NCI-H526 treated with DMSO at 0.1 percent for 48 hours (cell line): ENCODE measurements around the gene U2AF1L4.
"Not testable (repeated sequence)": the region's sequence is repeated elsewhere in the genome, so short reads cannot be mapped to it uniquely, and the experiment has no call there.

Source experiments
- DNase-seq: peaks from one replicate; lab custom pipeline; 2025; lab: John Stamatoyannopoulos, UW

Gene U2AF1L4

DNA sequence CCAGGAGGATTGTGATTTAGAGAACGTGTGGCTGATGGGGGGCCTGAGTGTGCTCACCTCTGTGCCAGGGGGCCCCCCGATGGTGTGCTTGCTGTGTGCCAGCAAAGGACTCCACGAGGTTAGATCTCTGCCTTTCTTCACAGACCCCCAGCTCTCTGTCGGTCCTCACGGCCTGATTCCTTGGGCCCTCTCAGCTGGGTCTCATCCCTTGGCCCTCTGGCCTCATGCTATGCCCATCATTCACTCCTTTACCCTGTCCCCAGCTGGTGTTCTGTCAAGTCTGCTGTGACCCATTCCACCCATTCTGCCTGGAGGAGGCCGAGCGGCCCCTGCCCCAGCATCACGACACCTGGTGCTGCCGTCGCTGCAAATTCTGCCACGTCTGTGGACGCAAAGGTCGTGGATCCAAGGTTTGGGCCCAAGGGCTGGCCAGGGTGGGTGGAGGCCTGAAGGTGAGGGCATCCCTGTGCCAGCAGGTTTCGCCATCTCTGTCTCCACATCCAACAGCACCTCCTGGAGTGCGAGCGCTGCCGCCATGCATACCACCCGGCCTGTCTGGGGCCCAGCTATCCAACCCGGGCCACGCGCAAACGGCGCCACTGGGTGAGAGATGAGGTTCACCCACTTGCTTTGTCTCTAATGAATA lies 19.9 kb downstream of the U2AF1L4 start:
- DNase-seq: no peak

DNA sequence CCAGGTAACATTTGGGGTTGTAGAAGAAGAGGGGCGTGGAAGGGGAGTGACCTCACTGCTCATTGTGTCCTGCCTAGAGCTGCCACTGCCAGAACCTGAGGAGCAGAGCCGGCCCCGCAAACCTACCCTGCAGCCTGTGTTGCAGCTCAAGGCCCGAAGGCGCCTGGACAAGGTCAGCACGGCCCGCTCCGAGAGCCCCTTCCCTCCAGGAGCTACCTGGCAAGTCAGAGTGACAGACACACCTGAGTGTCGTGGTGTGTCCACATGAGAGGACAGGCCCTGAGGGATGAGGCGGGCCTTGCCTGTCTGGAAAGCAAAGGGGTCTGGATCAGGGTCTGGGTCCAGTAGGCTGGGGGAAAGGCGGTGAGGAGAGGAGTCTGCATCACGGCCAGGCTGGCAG lies 20.7 kb downstream of the U2AF1L4 start:
- no peak for DNase-seq

GRCh38 chr19:35724132-35724531 lies 21.1 kb downstream of the U2AF1L4 start:
- not testable (repeated sequence) for DNase-seq

DNA sequence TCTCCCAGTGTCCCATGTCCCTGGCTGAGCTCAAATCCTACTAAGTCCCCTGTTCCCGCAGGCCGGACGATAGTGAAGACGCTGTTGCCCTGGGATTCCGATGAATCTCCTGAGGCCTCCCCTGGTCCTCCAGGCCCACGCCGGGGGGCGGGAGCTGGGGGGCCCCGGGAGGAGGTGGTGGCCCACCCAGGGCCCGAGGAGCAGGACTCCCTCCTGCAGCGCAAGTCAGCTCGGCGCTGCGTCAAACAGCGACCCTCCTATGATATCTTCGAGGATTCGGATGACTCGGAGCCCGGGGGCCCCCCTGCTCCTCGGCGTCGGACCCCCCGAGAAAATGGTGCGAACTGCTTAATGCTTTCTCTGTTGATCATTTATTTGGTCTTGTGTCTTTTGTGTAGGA lies 21.5 kb downstream of the U2AF1L4 start:
- DNase-seq: no peak

- no peak for DNase-seq
These were observed 22.3 kb downstream of the U2AF1L4 start for GRCh38 chr19:35722897-35723296.

GRCh38 chr19:35722461-35722860 lies 22.8 kb downstream of the U2AF1L4 start:
- no peak for DNase-seq

DNA sequence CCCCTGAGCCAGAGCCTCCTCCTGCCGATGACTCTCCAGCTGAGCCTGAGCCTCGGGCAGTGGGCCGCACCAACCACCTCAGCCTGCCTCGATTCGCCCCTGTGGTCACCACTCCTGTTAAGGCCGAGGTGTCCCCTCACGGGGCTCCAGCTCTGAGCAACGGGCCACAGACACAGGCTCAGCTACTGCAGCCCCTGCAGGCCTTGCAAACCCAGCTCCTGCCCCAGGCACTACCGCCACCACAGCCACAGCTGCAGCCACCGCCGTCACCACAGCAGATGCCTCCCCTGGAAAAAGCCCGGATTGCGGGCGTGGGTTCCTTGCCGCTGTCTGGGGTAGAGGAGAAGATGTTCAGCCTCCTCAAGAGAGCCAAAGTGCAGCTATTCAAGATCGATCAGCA lies 23.8 kb downstream of the U2AF1L4 start:
- no peak for DNase-seq

GRCh38 chr19:35720648-35721047 lies 24.6 kb downstream of the U2AF1L4 start:
- no peak for DNase-seq

DNA sequence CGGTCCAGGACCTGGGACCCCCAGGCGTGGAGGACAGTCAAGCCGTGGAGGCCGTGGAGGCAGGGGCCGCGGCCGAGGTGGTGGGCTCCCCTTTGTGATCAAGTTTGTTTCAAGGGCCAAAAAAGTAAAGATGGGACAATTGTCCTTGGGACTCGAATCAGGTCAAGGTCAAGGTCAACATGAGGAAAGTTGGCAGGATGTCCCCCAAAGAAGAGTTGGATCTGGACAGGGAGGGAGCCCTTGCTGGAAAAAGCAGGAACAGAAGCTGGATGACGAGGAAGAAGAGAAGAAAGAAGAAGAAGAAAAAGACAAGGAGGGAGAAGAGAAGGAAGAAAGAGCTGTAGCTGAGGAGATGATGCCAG lies 25.1 kb downstream of the U2AF1L4 start:
- no peak for DNase-seq

DNA sequence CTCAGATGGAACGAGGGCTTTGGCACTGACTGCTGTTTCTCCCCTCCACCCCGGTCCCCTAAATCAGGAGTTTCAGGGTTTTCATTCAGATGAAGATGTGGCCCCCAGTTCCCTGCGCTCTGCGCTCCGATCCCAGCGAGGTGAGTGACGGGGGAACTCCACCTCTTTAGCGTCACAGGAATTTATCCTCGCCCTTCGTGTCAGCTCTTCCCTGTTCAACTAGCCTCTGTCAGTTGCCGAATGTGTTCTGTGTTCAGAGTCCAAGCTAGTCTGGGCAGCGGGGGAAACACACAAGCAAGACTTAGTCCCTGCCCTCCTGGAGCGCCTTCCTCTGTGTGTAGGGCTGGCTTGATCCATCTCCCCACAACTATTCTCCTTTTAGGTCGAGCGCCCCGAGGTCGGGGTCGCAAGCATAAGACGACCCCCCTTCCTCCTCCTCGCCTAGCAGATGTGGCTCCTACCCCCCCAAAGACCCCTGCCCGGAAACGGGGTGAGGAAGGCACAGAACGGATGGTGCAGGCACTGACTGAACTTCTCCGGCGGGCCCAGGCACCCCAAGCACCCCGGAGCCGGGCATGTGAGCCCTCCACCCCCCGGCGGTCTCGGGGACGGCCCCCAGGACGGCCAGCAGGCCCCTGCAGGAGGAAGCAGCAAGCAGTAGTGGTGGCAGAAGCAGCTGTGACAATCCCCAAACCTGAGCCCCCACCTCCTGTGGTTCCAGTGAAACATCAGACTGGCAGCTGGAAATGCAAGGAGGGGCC lies 25.6 kb downstream of the U2AF1L4 start:
- no peak for DNase-seq

DNA sequence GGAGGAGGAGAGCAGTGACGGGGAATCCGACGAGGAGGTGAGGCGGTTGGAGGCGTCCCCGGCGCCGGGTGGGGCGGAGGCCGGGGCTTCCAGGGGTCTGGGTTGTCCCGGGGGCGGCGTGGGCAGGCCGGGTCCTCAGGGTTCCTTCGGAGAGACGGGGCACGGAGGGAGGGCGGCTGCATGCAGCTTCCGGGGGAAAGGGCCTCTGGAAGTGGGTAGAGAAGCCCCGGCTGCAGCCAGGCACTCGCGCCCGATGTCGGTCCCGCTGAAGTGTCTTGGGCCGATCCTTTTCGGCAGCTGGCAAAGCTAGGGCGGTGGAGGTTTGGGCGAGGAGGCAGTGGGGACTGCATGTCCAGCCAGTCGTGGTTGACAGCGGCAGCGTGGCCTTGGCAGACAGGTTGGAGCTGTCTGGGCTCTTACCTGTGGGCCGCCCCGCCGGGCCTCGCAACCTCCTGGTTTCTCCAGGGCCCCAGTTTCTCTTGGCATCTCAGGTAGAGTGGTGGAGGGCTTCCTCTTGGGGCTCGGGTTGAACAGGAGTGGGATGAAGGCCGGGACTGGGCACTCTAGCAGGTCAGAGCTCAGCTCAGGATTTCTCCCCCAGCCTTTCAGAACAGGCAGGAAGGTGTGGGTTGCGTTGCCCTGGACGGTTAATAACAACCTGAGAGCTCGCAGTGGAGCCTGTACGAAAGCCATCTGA lies 26.7 kb downstream of the U2AF1L4 start:
- DNase-seq: no peak

DNA sequence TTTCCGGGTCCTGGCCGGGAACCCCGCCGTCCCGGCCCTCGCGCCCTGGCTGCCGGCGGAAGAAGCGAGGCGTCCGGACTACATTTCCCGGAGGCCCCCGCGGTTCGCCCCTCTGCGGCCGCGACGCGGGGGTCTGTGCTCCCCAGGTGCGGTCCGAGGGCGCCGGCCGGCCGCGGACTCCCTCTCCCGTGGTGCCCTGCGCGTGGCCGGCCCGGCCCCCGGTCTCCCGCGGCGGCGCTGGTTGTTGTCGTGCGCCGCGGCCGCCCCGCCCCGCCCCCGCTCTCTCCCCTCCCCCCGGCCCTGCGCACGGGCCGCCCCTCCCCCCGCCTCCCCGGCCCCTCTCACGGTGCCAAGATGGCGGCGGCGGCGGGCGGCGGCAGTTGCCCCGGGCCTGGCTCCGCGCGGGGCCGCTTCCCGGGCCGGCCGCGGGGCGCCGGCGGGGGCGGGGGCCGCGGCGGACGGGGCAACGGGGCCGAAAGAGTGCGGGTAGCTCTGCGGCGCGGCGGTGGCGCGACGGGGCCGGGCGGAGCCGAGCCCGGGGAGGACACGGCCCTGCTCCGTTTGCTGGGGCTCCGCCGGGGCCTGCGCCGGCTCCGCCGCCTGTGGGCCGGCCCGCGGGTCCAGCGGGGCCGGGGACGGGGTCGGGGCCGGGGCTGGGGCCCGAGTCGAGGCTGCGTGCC lies 27.4 kb downstream of the U2AF1L4 start, which contains the start of gene KMT2B:
TSS of gene KMT2B (plus strand) at position 339 of the 680 bp plus-strand sequence. CDS start at position 355, 16 bp downstream.
- DNase-seq: peak; percentile 97

DNA sequence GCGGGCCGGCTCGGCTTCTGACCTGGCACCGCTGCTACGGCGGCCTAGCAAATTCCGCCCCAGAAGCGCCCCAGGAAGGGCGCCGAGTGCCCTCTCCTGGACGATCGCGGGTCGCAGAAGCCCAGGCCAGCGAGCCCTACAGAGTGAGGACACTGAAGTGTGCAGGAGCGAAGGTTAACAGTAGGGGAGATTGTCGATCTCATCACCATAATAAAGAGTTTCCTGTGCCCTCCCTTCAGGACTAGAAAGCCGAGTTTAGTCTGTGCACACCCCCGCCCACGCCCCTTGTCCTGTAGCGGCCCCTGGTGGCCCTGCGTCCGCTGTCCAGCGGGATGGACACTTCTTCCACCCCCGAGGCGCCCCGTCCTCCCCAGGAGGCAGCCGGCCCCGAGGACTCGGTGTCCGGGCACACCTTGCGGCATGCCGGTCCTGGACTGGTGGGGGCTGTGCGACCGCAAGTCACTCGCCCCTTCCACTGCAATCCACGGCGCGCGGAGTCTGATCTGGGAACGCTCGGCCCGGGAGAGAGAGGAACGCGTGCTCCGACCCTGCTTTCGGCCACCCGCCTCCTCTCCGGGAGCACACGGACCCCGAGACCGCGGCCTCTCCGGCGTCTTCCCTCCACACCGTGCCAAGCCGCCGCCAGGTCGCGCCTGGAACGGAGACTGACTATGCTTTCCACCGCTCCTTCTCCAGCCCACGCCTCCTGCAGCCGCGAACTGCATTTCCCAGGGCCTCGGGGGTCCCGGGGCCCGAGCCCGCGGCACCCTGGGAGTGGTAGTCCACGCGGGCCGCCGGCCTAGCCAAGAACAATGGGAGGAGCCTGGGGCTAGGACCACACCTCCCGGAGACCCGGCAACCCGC lies 28.2 kb downstream of the U2AF1L4 start:
- DNase-seq: peak; percentile 80

DNA sequence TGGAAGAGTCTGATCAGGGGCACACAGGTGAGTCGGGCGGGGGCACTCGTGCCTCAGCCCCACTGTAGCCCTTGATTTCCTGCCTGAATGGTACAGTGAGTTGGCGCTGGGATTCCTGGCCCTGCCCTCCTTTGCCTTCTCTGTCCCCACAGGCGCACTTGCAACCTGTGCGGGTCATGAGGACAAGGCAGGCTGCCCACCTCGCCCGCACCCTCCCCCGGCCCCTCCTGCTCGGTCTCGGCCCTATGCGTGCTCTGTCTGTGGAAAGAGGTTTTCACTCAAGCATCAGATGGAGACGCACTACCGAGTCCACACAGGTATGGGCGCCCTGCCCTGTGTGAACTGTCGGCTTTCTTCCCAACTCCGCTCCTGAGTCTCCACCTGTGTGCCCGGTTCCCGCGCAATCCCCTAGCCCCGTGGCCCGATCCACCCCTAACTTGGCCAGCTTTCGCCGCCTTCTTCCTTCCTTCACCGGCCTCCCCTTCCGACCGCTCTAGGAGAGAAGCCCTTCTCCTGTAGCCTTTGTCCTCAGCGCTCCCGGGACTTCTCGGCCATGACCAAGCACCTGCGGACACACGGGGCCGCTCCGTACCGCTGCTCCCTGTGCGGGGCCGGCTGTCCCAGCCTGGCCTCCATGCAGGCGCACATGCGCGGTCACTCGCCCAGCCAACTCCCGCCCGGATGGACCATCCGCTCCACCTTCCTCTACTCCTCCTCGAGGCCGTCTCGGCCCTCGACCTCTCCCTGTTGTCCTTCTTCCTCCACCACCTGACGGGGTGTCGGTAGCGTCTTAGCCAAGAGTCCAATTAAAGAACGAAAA lies 29.0 kb downstream of the U2AF1L4 start:
- DNase-seq: peak; percentile 52

GRCh38 chr19:35715355-35715809 lies 29.8 kb downstream of the U2AF1L4 start:
- DNase-seq: no peak

GRCh38 chr19:35714601-35715354 lies 30.4 kb downstream of the U2AF1L4 start:
- no peak for DNase-seq

- DNase-seq: no peak
These were observed 31.2 kb downstream of the U2AF1L4 start for GRCh38 chr19:35713904-35714495.

GRCh38 chr19:35713506-35713850 lies 31.7 kb downstream of the U2AF1L4 start:
- DNase-seq: no peak
